HFF-Myc (cell line): ENCODE results near the gene ESPL1.

Experiments
- DNase-seq: peaks from one replicate; pipeline ENCODE4 v3.0.0-alpha.2; 2011; ENCODE audit warnings: low read depth; ENCODE audit errors: extremely low read depth
- H3K4me3 ChIP-seq: replicated peaks from 2 replicates; pipeline ENCODE4 v1.5.1; 2011; ENCODE audit warnings: low read depth, mild to moderate bottlenecking, control low read depth, low read length
- TF ChIP-seq, protein P1 (sequence below): IDR thresholded peaks from 2 replicates; pipeline ENCODE4 v1.5.1; 2012; ENCODE audit warnings: mild to moderate bottlenecking, low read depth, low read length, control low read depth; ENCODE audit errors: missing control alignments

The ESPL1 gene

GRCh38 chr12:53267999-53268629, at the start of gene ESPL1:
ESPL1 (plus strand) TSS chr12:53268299; CDS start chr12:53268767, 468 bp downstream.
- no peak for DNase-seq
- H3K4me3 ChIP-seq, result peak within 1 kb of the TSS; percentile 81
- TF ChIP-seq, protein P1, sequence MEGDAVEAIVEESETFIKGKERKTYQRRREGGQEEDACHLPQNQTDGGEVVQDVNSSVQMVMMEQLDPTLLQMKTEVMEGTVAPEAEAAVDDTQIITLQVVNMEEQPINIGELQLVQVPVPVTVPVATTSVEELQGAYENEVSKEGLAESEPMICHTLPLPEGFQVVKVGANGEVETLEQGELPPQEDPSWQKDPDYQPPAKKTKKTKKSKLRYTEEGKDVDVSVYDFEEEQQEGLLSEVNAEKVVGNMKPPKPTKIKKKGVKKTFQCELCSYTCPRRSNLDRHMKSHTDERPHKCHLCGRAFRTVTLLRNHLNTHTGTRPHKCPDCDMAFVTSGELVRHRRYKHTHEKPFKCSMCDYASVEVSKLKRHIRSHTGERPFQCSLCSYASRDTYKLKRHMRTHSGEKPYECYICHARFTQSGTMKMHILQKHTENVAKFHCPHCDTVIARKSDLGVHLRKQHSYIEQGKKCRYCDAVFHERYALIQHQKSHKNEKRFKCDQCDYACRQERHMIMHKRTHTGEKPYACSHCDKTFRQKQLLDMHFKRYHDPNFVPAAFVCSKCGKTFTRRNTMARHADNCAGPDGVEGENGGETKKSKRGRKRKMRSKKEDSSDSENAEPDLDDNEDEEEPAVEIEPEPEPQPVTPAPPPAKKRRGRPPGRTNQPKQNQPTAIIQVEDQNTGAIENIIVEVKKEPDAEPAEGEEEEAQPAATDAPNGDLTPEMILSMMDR, result peak; percentile 47

DNA sequence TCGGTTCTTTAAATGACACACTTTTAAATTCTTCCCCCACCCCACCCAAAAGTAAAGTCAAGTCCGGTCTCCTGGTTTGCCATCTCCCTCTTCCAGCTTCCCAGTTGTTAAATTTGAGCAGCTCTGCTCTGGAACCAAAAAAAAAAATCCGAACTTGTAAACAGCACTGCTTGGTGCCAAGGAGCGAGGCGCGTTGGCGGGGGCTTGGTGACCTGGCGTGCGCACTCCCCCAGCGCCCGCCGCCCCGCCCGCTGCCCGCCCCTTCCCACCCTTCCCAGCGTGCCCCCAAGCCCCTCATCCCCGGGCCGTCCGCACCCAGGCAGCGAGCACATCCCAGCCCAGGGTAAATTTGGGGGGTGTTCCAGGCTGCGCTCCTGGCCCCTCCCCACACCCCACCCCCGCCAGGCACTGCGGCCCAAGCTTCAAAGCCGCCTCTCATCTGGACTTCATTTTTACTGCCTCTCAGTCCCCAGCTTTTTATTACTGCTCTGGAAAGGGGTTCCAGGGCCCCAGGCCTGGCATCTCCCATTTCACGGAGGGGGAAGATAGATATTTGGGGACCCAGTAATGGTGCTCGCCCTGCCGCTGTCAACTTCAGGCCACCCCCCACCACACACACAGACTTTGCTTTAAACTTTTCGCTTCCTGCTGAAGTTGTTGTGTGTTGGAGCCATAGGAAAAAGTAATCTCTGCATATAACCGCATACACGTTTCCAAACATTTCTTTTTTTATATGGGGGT, 49.4 kb upstream of the ESPL1 start:
- peak overlapping the region; percentile 72 for H3K4me3 ChIP-seq
- DNase-seq, result no peak
- TF ChIP-seq, protein P1, result no peak

- TF ChIP-seq, protein P1, result no peak
- H3K4me3 ChIP-seq, result peak overlapping the region; percentile 72
- DNase-seq, result no peak
Measured at GRCh38 chr12:53219292-53219955, 48.7 kb upstream of the ESPL1 start.

DNA sequence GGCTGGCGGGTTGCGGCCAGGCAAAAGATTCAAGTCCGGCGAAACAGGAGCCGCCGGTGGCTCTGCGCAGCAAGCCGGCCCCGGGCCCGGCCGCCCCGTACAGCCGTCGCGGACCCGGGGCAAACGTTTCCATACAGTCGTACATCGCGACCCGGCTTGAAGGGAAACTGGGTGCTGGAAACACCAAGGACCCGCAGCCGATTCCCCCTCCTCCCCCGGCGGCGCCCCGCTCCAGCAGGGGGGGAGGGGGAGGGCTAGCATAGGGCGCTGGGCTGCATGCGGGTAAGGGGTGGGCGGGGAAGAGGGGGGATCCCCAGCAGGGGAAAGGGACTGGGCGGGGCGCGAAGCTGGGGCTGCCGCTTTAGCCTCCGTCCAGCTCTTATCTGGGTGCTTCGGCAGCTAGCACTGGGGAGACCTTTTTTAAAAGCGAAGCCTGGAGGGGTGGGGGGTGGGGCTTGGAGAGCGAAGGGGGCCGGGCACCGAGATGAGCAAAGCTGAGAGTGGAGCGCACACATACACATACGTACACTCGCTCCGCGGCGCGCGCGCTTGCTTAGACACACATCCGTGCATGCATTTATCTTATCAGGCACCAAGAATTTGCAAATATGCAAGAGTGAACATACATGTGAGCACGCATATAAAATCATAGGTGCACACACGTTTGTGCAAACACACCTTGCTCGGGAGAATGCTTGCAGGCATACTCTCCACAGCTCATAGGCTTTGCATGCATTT, 48.0 kb upstream of the ESPL1 start:
- no peak for DNase-seq
- TF ChIP-seq, protein P1, result no peak
- H3K4me3 ChIP-seq, result peak overlapping the region; percentile 72

- DNase-seq, result peak; percentile 60
- H3K4me3 ChIP-seq, result peak overlapping the region; percentile 72
- TF ChIP-seq, protein P1, result no peak
Measured at GRCh38 chr12:53220694-53221202, 47.4 kb upstream of the ESPL1 start.
